Head of caudate nucleus (tissue), 42 donors: ENCODE measurements around the gene SPAG6.

Experiments used
- DNase-seq, 42 donors: peaks; one replicate each; pipeline versions ENCODE4 v3.0.0 to v3.0.0-alpha.2; 2020 to 2021; ENCODE audit warnings: mixed read lengths in 7 of 42
- intact Hi-C: fragments of 100-400 bp; cut with DNase I; formaldehyde crosslinking; loops from one replicate; pipeline ENCODE4 v1.15.0; 2022

The SPAG6 gene

GRCh38 chr10:22438711-22439110, 93.4 kb downstream of the SPAG6 start:
- intact Hi-C loops, result loop anchor here (5.0 to 10.0 kb wide), 4 partner anchors 96 to 186 kb away; partner anchors contain the start of gene BMI1

GRCh38 chr10:22442063-22442462, 96.8 kb downstream of the SPAG6 start:
- DNase-seq, result no peak
- intact Hi-C loops, result no loop called here

More at GRCh38 chr10:22438711-22439110, 93.4 kb downstream of the SPAG6 start:
- no peak for DNase-seq

GRCh38 chr10:22442468-22442867, 97.2 kb downstream of the SPAG6 start:
- DNase-seq, result no peak
- intact Hi-C loops, result no loop called here

- no peak for DNase-seq
- intact Hi-C loops, result no loop called here
Observed at GRCh38 chr10:22443175-22443901, 98.0 kb downstream of the SPAG6 start.

GRCh38 chr10:22444219-22444788, 99.0 kb downstream of the SPAG6 start:
- intact Hi-C loops, result no loop called here
- no peak for DNase-seq

- intact Hi-C loops, result no loop called here
- DNase-seq, result no peak
Observed at GRCh38 chr10:22445495-22445894, 100.2 kb downstream of the SPAG6 start.

- intact Hi-C loops, result no loop called here
- no peak for DNase-seq
Observed at GRCh38 chr10:22447068-22447467, 101.8 kb downstream of the SPAG6 start.

- intact Hi-C loops, result no loop called here
- DNase-seq, result no peak
Observed at GRCh38 chr10:22451346-22451745, 106.0 kb downstream of the SPAG6 start.

- DNase-seq, result no peak
- intact Hi-C loops, result no loop called here
Observed at GRCh38 chr10:22453320-22453719, 108.0 kb downstream of the SPAG6 start.

GRCh38 chr10:22453948-22454591, 108.8 kb downstream of the SPAG6 start:
- no peak for DNase-seq
- intact Hi-C loops, result no loop called here

GRCh38 chr10:22454634-22455033, 109.3 kb downstream of the SPAG6 start:
- no peak for DNase-seq
- intact Hi-C loops, result no loop called here

- no peak for DNase-seq
- intact Hi-C loops, result no loop called here
Observed at GRCh38 chr10:22455068-22455857, 110.0 kb downstream of the SPAG6 start.

- intact Hi-C loops, result no loop called here
- DNase-seq, result no peak
Observed at GRCh38 chr10:22456486-22456885, 111.2 kb downstream of the SPAG6 start.

- no peak for DNase-seq
- intact Hi-C loops, result no loop called here
Observed at GRCh38 chr10:22458272-22459038, 113.2 kb downstream of the SPAG6 start.

GRCh38 chr10:22459496-22459895, 114.2 kb downstream of the SPAG6 start:
- DNase-seq, result no peak
- intact Hi-C loops, result no loop called here

GRCh38 chr10:22460101-22460500, 114.8 kb downstream of the SPAG6 start:
- DNase-seq, result no peak
- intact Hi-C loops, result no loop called here

GRCh38 chr10:22460531-22461403, 115.5 kb downstream of the SPAG6 start:
- intact Hi-C loops, result no loop called here
- DNase-seq, result no peak

GRCh38 chr10:22461891-22462290, 116.6 kb downstream of the SPAG6 start:
- intact Hi-C loops, result no loop called here
- DNase-seq, result no peak
